GM10266 (cell line): ENCODE data around the gene NOL8.

Experiments used
- DNase-seq: peaks from one replicate; pipeline ENCODE4 v3.0.0; 2012; ENCODE audit errors: extremely low spot score
- TF ChIP-seq, protein P1 (sequence below): IDR thresholded peaks from 2 replicates; pipeline ENCODE4 v1.5.1; 2012; ENCODE audit warnings: mild to moderate bottlenecking, low read depth; ENCODE audit not compliant: control insufficient read depth, insufficient read depth; ENCODE audit errors: missing control alignments

The NOL8 gene

DNA sequence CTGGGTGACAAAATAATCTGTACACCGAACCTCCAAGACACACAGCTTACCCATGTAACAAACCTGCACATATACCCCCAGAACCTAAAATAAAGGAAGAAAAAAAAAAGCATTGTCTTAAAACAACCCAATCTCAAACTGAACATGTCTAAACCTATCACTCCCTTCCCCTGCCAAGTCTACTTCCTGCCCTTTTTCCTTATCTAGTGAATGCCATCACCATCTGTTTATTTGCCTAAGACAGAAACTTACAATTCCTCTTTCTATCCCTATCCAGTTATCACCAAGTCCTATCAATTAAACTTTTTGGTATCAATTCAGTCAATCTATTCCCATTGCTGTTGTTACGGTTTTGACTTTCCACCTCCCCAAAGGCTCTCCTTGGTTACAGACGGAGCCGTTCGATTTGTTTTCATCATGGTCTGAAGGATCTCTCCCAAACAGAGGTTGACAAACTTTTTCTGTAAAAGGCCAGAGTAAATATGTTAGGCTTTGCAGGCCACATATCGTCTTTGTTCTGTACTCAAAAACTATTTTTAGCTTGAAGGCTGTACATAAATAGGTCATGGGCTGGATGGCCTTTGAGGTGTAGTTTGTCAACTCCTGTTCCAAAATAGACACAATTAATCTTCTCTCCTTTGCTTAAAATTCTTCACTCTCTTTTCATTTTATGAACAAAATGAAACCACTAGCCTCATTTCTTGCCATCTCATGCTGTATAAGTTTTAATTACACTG is 12.1 kb downstream of the NOL8 start:
- DNase-seq, result no peak
- TF ChIP-seq, protein P1, sequence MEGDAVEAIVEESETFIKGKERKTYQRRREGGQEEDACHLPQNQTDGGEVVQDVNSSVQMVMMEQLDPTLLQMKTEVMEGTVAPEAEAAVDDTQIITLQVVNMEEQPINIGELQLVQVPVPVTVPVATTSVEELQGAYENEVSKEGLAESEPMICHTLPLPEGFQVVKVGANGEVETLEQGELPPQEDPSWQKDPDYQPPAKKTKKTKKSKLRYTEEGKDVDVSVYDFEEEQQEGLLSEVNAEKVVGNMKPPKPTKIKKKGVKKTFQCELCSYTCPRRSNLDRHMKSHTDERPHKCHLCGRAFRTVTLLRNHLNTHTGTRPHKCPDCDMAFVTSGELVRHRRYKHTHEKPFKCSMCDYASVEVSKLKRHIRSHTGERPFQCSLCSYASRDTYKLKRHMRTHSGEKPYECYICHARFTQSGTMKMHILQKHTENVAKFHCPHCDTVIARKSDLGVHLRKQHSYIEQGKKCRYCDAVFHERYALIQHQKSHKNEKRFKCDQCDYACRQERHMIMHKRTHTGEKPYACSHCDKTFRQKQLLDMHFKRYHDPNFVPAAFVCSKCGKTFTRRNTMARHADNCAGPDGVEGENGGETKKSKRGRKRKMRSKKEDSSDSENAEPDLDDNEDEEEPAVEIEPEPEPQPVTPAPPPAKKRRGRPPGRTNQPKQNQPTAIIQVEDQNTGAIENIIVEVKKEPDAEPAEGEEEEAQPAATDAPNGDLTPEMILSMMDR, result no peak

DNA sequence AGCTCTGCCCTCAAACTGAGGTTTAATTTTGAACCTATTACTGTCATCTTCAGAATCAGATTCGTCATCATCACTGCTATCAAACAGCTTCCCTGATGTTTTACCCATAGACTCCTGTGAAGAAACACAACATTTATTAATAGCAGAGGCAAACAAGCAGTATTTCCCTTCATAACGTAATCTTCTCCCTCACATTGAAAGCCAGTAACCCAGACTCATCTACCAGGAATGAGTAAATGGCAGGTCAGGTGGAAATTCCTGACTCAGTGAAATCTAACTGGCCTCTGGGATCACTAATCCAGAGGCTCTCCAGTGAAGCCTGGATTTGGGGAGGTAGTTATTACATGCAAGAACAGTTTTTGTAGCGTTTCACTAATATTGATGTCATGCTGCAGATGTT is 14.6 kb downstream of the NOL8 start:
- no peak for DNase-seq
- TF ChIP-seq, protein P1, result no peak

DNA sequence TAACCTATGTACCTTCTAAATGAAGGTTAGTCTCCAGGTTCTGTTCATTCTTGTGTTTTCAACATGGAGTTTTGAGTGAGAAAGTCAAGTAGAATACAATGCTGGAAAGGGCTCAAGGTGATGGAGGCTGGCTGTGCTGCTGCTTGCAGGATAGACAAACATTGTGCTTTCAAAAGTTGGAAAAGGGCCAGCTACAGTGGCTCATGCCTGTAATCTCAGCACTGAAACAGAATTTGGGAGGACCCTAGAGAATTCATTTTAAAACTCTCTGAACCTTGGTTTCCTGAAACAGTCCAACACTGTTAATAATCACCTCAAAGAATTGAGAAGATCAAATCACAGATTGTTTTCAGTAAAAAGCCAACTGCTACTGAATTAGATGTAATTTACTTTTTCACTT is 16.3 kb downstream of the NOL8 start:
- TF ChIP-seq, protein P1, result no peak
- DNase-seq, result no peak

DNA sequence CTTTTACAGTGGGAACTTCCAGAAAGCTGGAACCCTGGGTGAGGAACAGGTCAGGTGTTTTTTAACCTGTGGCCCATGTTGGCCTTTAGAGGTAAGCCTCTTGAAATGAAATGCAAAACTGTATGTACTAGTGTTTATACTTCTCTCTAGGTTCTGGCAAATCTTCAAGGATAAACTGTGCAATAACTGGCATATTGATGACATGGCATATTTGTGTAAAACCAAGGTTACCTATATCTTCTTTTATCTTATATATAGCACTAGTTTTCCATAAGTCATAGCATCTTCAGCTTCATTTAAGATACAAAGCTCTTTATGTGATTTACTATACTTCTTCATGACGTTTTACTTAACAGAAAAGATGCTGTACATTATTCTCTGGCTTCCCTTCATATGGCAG is 24.2 kb downstream of the NOL8 start:
- TF ChIP-seq, protein P1, result no peak
- no peak for DNase-seq

DNA sequence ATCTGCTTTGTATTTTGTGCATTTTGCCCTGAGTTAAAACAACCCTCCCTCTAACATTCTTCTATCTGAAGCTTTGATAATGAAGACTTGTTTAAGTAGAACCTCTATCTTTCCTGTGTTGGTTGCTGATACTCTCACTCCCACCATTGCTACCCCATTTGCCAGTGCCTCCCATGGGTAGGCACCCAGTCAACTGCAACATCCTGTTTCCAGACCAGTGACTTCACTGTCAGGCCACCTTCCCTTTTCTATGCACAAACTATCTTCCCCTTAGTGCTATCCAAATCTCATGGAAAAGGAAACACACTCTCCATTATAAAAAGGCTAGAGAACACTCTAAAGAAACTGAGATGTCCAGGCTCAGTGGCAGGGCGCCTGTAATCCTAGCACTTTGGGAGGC is 26.0 kb downstream of the NOL8 start:
- TF ChIP-seq, protein P1, result no peak
- no peak for DNase-seq

DNA sequence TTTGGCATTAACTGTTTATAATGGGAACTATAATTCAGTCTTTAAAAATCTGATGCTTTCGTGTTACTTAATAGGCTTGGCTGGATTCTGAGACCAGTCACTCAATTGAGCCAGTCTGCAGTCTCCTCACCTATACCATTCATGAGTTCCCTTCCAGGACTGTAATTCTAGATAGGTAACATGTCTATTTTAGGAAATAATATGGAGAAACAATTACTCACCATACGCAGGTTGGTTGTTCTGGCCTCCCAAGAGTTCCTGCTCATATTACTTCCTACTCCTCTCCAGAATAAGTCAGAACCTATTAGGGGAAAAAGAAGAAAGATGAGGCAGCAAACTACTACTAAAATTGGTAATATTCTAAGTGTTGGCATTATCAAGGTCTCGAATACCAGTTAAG is 27.1 kb downstream of the NOL8 start:
- TF ChIP-seq, protein P1, result no peak
- DNase-seq, result no peak

DNA sequence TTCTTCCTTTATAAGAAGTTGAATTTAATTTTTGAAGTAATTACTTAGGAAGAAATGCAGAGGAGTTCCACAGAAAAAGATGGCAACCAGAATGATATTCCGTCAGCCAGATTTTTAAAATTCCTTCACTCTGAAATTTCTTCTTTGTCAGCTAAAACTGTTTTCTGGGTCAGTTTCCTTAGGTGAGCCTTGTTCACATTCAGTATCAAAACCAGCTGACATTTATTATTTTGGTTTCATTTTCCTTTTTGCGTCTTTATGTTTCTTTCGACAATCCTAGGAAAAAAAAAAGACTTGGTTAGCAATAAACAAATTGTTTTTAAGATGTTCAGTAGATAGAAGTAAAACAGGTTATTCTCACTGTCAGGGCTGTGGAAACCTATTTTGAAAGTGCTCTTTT is 27.5 kb downstream of the NOL8 start:
- DNase-seq, result no peak
- TF ChIP-seq, protein P1, result no peak
